Placental pericyte (primary cell): ENCODE measurements around the gene EMP3. TPM values are rescaled to one million over a fixed set of nuclear protein-coding genes. Genes with fewer than 3 reads are reported as not detected.

Experiments used
- total RNA-seq: library from RNA; depleted of rRNA; stranded (reverse); fragments of >200 nt; gene quantifications from 2 replicates; pipeline ENCODE4 v1.2.3, GENCODE V29; 2012

The EMP3 gene, protein sequence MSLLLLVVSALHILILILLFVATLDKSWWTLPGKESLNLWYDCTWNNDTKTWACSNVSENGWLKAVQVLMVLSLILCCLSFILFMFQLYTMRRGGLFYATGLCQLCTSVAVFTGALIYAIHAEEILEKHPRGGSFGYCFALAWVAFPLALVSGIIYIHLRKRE
- 139 and 150 TPM in 2 replicates for total RNA-seq

GRCh38 chr19:48325265-48325910, at the start of gene EMP3:
Gene EMP3 (plus strand): TSS chr19:48325552. CDS start chr19:48326845, 1,293 bp downstream.

DNA sequence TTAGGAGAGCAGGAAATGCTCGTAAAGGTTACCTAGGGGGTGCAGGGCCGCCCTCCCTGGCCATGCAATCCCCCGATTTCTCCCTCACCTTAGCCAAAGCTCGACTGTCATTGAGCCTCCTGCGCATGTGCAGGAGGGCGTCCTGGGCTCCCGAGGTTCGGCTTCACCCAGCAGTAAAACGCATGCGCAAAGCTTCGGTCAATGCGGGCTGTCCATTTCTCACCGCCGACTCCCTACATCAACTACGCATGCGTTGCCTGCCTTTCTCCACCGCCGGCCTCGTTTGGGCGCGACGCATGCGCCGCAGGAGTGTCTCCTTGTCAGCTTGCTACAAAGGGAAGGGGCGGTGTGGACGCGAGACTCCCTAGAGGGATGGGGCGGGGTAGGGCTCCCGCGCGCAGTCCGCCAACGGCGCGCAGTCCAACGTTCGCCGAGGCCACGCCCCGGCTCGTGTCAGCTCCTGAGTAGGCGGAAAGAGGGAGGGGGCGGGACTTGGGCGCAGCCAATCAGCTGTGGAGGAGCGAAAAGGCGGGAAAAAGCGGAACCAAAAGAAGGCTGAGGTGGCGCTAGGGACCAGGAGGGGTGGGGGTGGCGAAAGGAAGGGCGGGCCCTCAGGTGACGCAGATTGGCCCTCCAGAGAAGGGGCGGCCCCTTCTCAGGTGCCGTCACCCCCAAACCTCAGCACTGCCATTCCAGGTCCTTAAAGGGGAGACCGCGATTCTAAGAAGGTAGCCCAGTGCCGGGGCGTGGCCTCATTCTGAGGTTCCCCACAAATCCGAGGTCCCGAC, 38.7 kb downstream of the EMP3 start, which contains the start of the genes SYNGR4 and TMEM143:
Gene SYNGR4 (plus strand): TSS at position 558 of the 788 bp plus-strand sequence. CDS start 1,476 bp downstream, outside the sequence.
Gene TMEM143 (minus strand): TSS at position 131 of the 788 bp plus-strand sequence. CDS start 20 bp downstream, at position 111.

Other genes with a start within 250 kb of the EMP3 start
- 6.7 and 45.3 TPM in 2 replicates for gene PLA2G4C, start 214.7 kb upstream of the EMP3 start, total RNA-seq
- 8.3 and 47.2 TPM in 2 replicates for gene LIG1, start 155.2 kb upstream of the EMP3 start, total RNA-seq
- gene ZSWIM9, start 154.9 kb upstream of the EMP3 start, total RNA-seq: 2.0 and 3.0 TPM in 2 replicates
- gene CARD8, start 69.6 kb upstream of the EMP3 start, total RNA-seq: 13.1 and 32.8 TPM in 2 replicates
- gene ZNF114, start 55.5 kb upstream of the EMP3 start, total RNA-seq: 0.29 and 0.66 TPM in 2 replicates
- gene TMEM143, start 38.4 kb downstream of the EMP3 start, total RNA-seq: 3.3 and 5.0 TPM in 2 replicates
- not detected in 2 replicates for gene SYNGR4, start 38.8 kb downstream of the EMP3 start, total RNA-seq
- 128 and 129 TPM in 2 replicates for gene KDELR1, start 66.0 kb downstream of the EMP3 start, total RNA-seq
- 5.0 and 7.2 TPM in 2 replicates for gene GRIN2D, start 68.1 kb downstream of the EMP3 start, total RNA-seq
- 32.2 and 62.4 TPM in 2 replicates for gene GRWD1, start 120.4 kb downstream of the EMP3 start, total RNA-seq
- gene KCNJ14, start 130.0 kb downstream of the EMP3 start, total RNA-seq: 0.29 and 0.66 TPM in 2 replicates
- gene CYTH2, start 143.8 kb downstream of the EMP3 start, total RNA-seq: 54.5 and 70.9 TPM in 2 replicates
- 0.14 TPM in 1 of 2 replicates, not detected in the other for gene LMTK3, start 186.3 kb downstream of the EMP3 start, total RNA-seq
- gene SULT2B1, start 226.6 kb downstream of the EMP3 start, total RNA-seq: 0.22 TPM in 1 of 2 replicates, not detected in the other